HG03135 (cell line): ENCODE measurements around the gene CERS2.

ENCODE experiments used
- ATAC-seq: cut with Tn5 transposase; IDR thresholded peaks from one replicate; pipeline ENCODE4 v1.9.1; 2021; ENCODE audit warnings: mild to moderate bottlenecking, moderate library complexity; ENCODE audit not compliant: unreplicated experiment

CERS2 gene

GRCh38 chr1:150974580-150975478 is at the start of gene CERS2:
CERS2 (minus strand) TSS chr1:150974835; CDS start chr1:150969090, 5,745 bp downstream.
- ATAC-seq: peak; percentile 46

DNA sequence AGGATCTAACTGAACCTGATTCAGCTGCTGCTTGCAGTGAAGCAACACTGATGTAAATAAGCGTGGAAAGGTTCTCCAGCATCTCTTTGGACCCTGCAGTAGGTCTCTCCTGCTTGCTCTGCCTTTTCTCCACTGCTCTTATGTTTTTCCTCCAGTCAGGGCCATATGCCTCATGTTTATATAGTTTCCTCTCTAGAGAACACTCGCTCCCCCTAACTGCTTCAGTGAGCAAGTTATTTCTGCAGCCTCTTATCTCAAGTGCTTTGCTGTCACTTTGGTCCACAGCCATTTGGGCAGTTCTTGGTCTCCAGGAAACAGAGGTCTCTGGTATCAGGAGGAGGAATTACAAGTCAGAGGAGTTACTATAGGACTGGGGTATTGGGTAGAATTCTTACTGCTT is 38.9 kb upstream of the CERS2 start:
- no peak for ATAC-seq

DNA sequence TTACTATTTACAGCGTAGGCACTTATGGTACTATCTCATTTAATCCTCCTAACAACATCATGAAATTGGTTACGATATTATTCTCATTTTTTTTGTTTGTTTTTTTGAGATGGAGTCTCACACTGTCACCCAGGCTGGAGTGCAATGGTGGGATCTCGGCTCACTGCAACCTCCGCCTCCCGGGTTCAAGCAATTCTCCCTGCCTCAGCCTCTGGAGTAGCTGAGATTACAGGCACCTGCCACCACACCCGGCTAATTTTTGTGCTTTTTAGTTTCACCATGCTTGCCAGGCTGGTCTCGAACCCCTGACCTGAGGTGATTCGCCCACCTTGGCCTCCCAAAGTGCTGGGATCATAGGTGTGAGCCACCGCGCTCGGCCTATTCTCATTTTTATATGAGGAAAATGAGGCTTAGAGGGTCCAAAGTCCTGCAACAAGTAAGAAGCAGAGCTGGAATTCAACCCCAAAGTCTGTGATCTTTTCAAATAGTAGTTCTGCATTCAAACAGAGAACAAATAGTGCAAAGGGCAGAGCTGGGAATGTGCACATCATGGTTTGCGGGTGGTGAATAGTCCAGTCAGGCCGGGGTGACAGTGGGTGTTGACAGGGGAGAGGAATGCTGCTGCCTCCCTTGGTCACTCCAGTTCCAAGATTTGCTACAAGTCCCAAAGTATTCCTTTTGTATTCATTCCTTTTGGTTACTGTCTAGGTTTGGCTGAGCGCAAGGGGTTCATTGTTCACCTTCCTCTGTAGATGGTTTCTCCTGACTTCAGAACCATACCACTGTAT is 38.2 kb upstream of the CERS2 start:
- ATAC-seq: no peak

DNA sequence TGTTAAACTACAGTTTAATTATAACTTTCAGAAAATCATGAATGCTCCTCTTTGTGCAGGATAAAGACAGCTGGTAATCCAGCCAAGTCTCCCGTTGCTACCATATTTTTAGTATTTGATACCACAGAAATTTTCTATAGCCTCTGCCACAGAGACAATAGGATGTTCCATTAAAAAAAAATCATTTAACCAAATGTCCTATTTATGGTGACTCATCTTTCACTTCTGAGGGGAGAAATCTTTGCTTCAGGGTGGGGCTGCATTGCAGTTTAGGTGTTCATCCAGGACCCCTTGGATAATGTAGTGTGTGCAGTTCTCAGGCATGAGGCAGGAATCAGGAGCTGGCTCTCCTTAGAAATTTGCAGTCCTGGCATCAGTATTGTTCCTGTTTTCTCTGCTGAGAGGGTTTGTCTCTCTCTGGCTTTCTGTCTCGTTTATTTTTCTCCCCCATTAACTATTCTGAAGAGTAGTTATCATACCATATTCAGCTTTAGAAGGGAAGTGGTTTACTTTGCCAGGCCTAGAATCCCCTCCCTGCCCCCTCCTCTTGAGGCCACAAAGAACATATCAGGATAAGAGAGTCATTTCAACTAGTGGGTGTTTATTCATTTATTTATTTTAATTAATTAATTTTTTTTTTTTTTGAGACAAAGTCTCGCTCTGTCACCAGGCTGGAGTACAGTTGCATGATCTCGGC is 36.7 kb upstream of the CERS2 start:
- no peak for ATAC-seq

DNA sequence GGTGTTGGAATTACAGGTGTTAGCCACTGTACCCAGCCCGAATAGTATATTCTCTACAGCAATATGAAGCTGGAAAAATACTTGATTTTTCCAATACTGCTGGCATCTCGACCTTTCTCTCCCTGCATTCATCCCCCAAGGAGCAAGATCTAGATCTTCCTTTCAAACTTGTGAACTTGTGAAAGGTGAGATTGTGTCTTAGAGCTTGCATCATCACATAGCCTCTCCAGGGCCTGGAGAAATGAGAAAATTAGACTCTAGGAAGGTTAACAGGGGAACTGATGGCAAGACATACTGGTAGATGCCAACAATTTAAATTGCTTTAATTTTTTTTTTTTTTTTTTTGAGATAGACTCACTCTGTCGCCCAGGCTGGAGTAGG is 35.7 kb upstream of the CERS2 start:
- ATAC-seq: no peak

GRCh38 chr1:151009674-151010345 is 35.2 kb upstream of the CERS2 start:
- ATAC-seq: no peak

- no peak for ATAC-seq
Measured at GRCh38 chr1:151009206-151009587, 34.6 kb upstream of the CERS2 start.

DNA sequence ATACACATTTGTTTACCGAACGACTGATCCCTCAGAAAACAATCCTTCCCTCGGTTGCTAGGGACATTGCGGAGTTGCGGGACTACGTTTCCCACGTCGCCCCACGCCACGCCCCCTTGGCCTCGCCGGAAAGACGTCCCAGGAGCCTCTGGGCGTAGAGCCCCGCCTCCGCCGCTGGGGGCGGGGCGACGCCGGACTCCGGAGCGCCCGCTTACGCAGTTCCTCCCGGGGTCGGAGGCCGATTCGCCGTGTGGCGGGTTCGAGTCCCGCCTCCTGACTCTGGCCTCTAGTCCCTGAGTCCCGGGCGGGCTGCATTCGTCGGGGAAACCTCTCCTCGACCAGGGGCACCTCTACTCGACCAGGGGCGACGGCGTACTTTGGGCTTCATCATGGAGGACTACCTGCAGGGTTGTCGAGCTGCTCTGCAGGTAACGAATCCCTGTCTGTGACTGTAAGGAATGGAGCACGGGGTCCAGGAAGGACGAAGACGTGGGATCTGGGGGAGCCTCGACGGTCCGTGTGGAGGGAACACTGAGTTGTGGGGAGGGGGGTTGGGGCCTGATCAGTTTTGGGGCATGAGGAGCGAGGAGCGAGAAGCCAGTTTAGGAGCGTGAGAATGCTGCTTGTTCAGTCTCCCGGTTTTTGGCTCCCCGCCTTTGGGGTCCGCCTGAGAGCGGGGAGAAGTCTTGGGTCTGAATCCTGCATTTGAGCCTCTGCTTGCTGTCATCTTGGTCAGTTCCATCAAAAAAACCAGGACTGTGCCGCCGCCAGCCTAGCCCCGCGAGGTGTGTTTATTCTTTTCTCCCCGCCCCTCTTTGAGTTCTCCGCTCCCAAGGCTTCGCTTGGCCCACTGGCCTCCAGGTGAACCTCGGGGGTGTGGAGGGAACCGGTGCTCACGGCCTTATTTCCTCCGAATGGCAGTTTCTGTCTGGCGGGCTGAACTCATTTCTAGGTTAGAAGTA is 33.9 kb upstream of the CERS2 start, which contains the start of gene PRUNE1:
TSS of gene PRUNE1 (plus strand) at position 206 of the 962 bp plus-strand sequence. CDS start at position 390, 184 bp downstream.
- ATAC-seq: peak; percentile 66

DNA sequence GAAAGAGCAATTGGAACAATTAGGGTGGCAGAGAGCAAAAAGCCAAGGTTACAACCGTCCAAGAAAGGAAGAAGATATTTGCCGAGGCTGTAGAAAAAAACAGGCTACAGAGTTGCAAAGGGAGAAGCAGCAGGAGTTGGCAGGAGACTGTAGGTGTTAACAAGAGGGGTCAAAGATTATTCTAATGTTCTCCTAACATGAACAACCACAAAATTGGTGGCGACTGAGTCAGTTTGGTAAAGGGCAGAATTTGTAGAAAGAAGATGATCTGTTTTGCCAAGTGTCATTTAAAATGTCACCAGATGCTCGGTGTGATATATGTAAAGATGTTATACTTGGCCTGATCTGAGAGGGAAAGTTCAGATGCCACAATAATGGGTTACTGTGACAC is 33.2 kb upstream of the CERS2 start:
- ATAC-seq: no peak

DNA sequence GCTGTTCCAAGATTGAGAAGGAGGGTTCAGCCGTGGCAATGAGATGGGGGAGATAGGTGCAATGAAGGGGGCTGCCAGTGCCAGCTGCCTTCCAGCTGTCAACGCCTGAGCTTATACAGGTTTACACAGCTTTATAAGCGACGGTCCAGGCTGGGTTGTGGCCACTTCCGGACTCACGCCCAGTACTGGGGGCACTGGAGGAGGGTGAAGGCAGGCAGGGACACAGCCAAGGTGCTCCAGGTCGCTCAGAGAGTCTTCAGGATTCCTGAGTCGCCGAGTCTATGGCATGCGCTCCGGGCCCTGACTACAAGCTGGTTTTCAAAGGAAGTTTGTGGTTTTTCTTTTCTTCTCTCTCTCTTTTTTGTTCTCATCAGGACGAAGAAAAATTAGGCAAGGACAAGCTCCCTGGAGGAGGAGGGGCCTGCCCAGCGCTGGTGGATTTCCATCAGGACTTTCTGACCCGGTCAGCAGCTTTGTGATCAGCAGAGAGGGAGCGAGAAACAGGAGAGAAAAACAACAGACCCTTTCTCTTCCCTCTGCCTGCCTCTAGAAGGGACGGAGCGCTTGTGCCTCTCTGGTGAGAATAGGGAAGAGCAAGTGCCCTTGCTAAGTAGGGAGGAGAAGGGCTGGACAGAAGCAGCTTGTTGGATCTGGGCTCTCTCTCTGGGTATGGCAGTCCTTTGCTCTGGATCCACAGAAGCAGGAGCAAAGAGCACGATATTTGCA is 31.9 kb upstream of the CERS2 start, which contains the start of gene MINDY1:
TSS of gene MINDY1 (minus strand) at position 576 of the 726 bp plus-strand sequence. CDS start 4,285 bp downstream, outside the sequence.
- ATAC-seq: peak; percentile 45

DNA sequence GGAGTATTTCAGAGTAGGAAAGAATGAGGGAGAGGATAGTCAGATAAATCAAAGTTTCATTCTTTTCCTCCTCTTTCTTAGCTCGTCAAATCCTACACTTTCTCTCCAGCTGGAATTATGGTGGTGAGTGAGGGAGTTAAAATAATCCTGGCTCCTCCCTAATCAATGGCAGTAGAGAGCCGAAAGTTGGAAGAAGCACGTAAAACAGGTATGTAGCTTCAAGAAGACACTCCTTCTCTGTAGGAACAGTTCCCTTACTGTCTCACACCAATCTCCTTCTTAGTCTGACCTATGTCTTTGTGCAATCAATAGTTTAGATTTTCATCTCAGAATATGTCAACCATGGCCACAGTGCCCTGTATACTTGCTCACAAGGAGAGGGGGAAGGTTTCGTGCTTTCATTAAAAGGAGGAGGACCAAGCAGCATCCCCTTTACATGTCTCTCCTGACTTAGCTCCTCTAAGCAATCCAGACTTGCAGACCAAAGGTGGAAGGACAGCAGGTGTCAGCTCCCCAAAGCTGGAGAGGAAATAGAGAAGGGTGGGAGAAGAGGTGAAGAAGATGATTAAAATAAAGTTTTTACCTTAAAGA is 31.2 kb upstream of the CERS2 start:
- ATAC-seq: no peak

DNA sequence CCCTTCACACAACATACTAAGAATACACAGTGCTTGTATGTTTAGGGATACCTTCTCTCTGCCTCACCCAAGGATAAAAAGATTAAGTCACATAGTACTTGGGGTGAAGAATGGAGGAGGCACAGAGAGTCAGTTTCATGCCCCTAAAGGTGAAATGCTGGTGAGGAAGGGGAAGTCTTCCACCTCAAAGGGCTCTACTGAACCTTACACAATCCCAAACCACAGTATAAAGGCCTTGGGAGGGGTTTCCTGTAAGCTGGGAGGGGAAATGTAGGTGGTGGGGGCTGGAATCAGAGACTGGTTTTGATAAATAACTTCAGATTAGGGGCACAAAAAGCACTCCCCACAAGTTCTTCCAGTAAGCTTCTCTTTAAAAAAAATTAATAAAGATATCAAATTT is 28.5 kb upstream of the CERS2 start:
- ATAC-seq: no peak

DNA sequence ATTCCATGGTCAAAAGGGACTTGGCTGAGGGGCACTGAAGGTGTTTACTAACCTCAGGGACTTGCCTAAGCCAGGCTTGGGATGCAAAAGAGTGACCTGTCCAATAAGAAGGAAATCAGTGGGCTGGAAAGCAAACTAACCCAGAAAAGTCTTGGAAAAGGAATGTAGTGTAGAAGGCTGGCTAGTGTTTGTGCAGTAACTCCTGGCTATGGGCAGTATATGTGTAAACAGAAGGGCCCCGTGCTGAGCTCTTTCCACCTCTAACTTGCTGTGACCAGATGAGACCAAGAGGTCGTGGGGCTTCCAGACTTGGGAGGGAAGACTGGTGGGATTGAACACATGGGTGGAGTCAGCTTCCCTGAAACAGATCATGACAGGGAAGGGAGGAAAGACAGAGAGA is 28.0 kb upstream of the CERS2 start:
- ATAC-seq: no peak

- no peak for ATAC-seq
Measured at GRCh38 chr1:151002051-151002450, 27.4 kb upstream of the CERS2 start.

GRCh38 chr1:151001602-151002001 is 27.0 kb upstream of the CERS2 start:
- no peak for ATAC-seq

DNA sequence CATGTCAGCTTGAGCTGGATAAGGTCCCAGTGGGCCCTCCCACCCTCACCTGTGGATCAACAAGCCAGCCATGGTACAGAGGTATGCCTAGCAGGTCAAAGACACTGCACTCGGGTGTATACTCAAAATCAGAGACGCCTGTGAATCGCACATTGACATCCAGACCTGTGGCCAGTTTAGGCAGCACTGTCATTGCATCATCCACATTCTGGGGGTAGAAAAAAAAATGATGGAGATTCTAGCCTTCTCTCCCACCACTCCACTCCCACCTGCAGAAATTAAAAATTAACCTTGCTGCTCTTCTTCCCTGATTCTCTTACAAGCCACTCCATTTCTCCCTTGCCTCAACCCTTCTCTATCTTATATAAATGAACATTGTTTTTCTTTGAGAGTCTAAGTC is 25.8 kb upstream of the CERS2 start:
- ATAC-seq: no peak

GRCh38 chr1:150999926-151000325 is 25.3 kb upstream of the CERS2 start:
- no peak for ATAC-seq

DNA sequence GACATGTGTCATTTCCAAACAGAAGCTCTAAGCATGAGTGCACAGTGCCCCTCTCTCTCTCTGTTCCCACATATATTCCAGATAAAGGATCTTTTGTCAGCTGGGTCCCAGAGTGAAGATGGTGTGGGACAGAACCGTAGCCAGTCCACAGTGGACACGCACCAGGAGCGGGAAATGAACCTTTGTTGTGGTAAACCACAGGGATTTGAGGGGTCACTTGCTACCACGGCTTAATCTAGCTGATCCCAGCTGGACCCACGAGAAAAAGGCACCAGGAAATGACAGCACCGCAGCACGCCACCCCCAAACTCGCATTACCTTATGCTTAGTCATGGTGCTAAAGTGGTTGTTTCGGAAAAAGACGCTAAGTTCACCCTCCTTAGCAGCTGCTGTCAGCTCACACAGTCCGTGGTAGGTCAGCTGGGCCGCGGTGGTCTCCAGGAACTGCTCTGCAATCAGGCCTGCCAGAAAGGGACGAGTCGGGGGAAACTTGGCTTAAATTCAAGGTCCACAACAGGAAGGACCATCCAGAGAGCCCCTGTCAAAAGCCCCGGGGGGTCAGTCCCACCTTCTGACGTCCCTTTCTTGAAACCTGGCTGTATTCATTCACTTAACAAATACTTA is 24.5 kb upstream of the CERS2 start:
- ATAC-seq: no peak
